B cell (primary cell): ENCODE data around the gene ATP8A1. TPM values are rescaled to one million over a fixed set of nuclear protein-coding genes. Genes with fewer than 3 reads are reported as not detected.

Experiments used
- ATAC-seq: fragments of 200-7000 bp; cut with Tn5 transposase; one replicate; pipeline ENCODE4 v1.10.0; 2021; ENCODE audit warnings: low read depth, mild to moderate bottlenecking, moderate number of reproducible peaks, moderate library complexity
- CTCF ChIA-PET: fragments of 350-600 bp; sonication (Branson Sonifier 250); formaldehyde crosslinking; loops from one replicate; lab custom pipeline; 2021; ENCODE audit warnings: antibody characterized with exemption, inconsistent platforms; lab: Charles Lee
- POLR2A ChIA-PET: fragments of 350-600 bp; sonication (Branson Sonifier 250); formaldehyde crosslinking; loops from one replicate; lab custom pipeline; 2021; ENCODE audit warnings: antibody characterized with exemption; lab: Charles Lee
- DNase-seq: peaks from one replicate; pipeline ENCODE4 v3.0.0; 2013
- H2AFZ ChIP-seq: 2 replicates; pipeline ENCODE4 v1.6.1; 2012; ENCODE audit warnings: mild to moderate bottlenecking, low read depth, low read length; ENCODE audit not compliant: insufficient read depth, poor library complexity, severe bottlenecking
- H3K27ac ChIP-seq, 2 donors: 1 replicate in 1 of 2; 2 replicates in 1 of 2; pipeline ENCODE4 v1.5.1; 2012 to 2013; ENCODE audit warnings: low read length in 2 of 2, mild to moderate bottlenecking in 2 of 2, moderate library complexity in 1 of 2
- H3K27me3 ChIP-seq, 4 experiments: fragments of 200-600 bp in 1 of 4; sonication (generic) in 1 of 4; replicated peaks in 1 of 4; 1 replicate in 2 of 4; 2 replicates in 2 of 4; pipeline versions ENCODE4 v1.6.1 to v1.7.0; 2013 to 2016; ENCODE audit warnings: low read length in 3 of 4, mild to moderate bottlenecking in 2 of 4, mixed read lengths in 1 of 4, moderate library complexity in 1 of 4; ENCODE audit not compliant: insufficient read depth in 4 of 4, control insufficient read depth in 3 of 4; ENCODE audit errors: control extremely low read depth in 1 of 4
- H3K36me3 ChIP-seq, 2 experiments: replicated peaks in 1 of 2; 1 replicate in 1 of 2; 2 replicates in 1 of 2; pipeline versions ENCODE4 v1.6.1 to v1.7.1; 2013; ENCODE audit warnings: low read length in 1 of 2; ENCODE audit not compliant: insufficient read depth in 2 of 2, control insufficient read depth in 1 of 2; ENCODE audit errors: control extremely low read depth in 1 of 2, extremely low read depth in 1 of 2
- H3K4me1 ChIP-seq, 2 donors: fragments of 200-600 bp in 1 of 2; sonication (generic) in 1 of 2; 1 replicate in 1 of 2; 2 replicates in 1 of 2; pipeline versions ENCODE4 v1.5.1 to v1.6.1; 2013 to 2017; ENCODE audit warnings: low read length in 2 of 2; ENCODE audit not compliant: control insufficient read depth in 2 of 2, insufficient read depth in 2 of 2
- H3K4me2 ChIP-seq: replicated peaks from 2 replicates; pipeline ENCODE3; 2012; ENCODE audit warnings: mild to moderate bottlenecking, low read depth, low read length; ENCODE audit not compliant: poor library complexity, severe bottlenecking
- H3K4me3 ChIP-seq, 5 experiments: fragments of 200-600 bp in 1 of 5; sonication (generic) in 1 of 5; 1 replicate in 3 of 5; 2 replicates in 2 of 5; pipeline versions ENCODE4 v1.5.1 to v1.7.0; 2011 to 2016; ENCODE audit warnings: low read length in 4 of 5, mild to moderate bottlenecking in 4 of 5, low read depth in 2 of 5, control low read depth in 1 of 5, moderate library complexity in 1 of 5; ENCODE audit not compliant: insufficient read depth in 1 of 5; ENCODE audit errors: control extremely low read depth in 1 of 5, extremely low read depth in 1 of 5
- H3K79me2 ChIP-seq: fragments of 200-600 bp; sonication (generic); one replicate; pipeline ENCODE4 v1.6.0; 2016; ENCODE audit warnings: low read length; ENCODE audit not compliant: control insufficient read depth, insufficient read depth
- H3K9ac ChIP-seq: fragments of 200-600 bp; sonication (generic); 2 replicates; pipeline ENCODE4 v1.6.1; 2017; ENCODE audit warnings: mild to moderate bottlenecking, low read length, moderate library complexity
- H3K9me3 ChIP-seq, 3 donors: one replicate each; pipeline versions ENCODE4 v1.6.1 to v1.7.1; 2013; ENCODE audit warnings: low read length in 2 of 3; ENCODE audit not compliant: control insufficient read depth in 2 of 3, insufficient read depth in 1 of 3; ENCODE audit errors: control extremely low read depth in 1 of 3
- H4K20me1 ChIP-seq: 2 replicates; pipeline ENCODE4 v1.6.0; 2012; ENCODE audit warnings: mild to moderate bottlenecking, low read length; ENCODE audit not compliant: insufficient read depth, control insufficient read depth, poor library complexity, severe bottlenecking
- H3K27ac Mint-ChIP-seq: one replicate; pipeline ENCODE4 v1.8.0; 2021; ENCODE audit warnings: mixed read lengths
- H3K27me3 Mint-ChIP-seq: one replicate; pipeline ENCODE4 v1.8.0; 2021; ENCODE audit warnings: mixed read lengths
- H3K4me1 Mint-ChIP-seq: one replicate; pipeline ENCODE4 v1.8.0; 2021; ENCODE audit warnings: mixed read lengths
- H3K4me3 Mint-ChIP-seq: one replicate; pipeline ENCODE4 v1.8.0; 2021; ENCODE audit warnings: mixed read lengths
- H3K9me3 Mint-ChIP-seq: one replicate; pipeline ENCODE4 v1.8.0; 2022; ENCODE audit warnings: mixed read lengths; ENCODE audit not compliant: insufficient read depth
- CTCF ChIP-seq: fragments of 200-600 bp; IDR thresholded peaks from one replicate; pipeline ENCODE4 v1.8.0; 2022; ENCODE audit warnings: antibody characterized with exemption, mild to moderate bottlenecking
- EZH2 ChIP-seq: IDR thresholded peaks from 2 replicates; pipeline ENCODE4 v1.6.1; 2012; ENCODE audit warnings: borderline replicate concordance, low read depth, mild to moderate bottlenecking, moderate library complexity, low read length; ENCODE audit not compliant: insufficient read depth, poor library complexity, severe bottlenecking
- WGBS: methylation state at CpG from one replicate; pipeline ENCODE4 v1.1.5; 2013; ENCODE audit warnings: missing lambda C conversion rate; ENCODE audit not compliant: insufficient coverage; 5-methylcytosine and 5-hydroxymethylcytosine counted together
- intact Hi-C: fragments of 100-400 bp; cut with micrococcal nuclease; formaldehyde crosslinking; loops from one replicate; pipeline ENCODE4 v1.10.0; 2022
- polyA plus RNA-seq: library from polyadenylated mRNA; depleted of rRNA; stranded (reverse); fragments of >200 nt; gene quantifications from 2 replicates; pipeline ENCODE4 v1.2.3, GENCODE V29; 2012
- total RNA-seq, 2 donors: library from RNA; stranded (reverse); fragments of 120-200 nt in 1 of 2; gene quantifications; 1 replicate in 1 of 2; 2 replicates in 1 of 2; pipeline versions ENCODE4 v1.2.3 to v1.2.4, GENCODE V29; 2013 to 2022

The ATP8A1 gene
- total and polyA plus RNA-seq, 2 donors (not counting 1 experiment from before 2014, with no cell fraction given): 28.7 to 51.8 TPM

GRCh38 chr4:42549896-42550295, 107.0 kb downstream of the ATP8A1 start:
- ChIA-PET POLR2A (no interaction called here), CTCF (interaction anchor here (1.1 kb wide), 1 partner anchor 19 kb away, joined by 3 read pairs; no protein-coding TSS in a partner anchor)
- H3K27ac Mint-ChIP-seq: no peak overlapping the region
- Histone ChIP-seq H3K4me1 (no peaks in the 10 kb centered on the region), H3K4me2 (no peak overlapping the region), H3K79me2 (no peaks in the 10 kb centered on the region), H3K4me3 (no peak overlapping the region), H3K27ac (no peak overlapping the region), H3K27me3 (no peaks in the 10 kb centered on the region), H3K9me3 (no peaks in the 10 kb centered on the region), H2AFZ (no peak overlapping the region), H3K9ac (no peak overlapping the region), H3K36me3 (peaks cover 13 to 58% of the 10 kb centered on the region in 2 experiments), H4K20me1 (no peaks in the 10 kb centered on the region)
- TF ChIP-seq CTCF (no peak), EZH2 (no peak)
- DNase-seq: no peak
- H3K27me3 Mint-ChIP-seq: no peaks in the 10 kb centered on the region
- no peaks in the 10 kb centered on the region for H3K9me3 Mint-ChIP-seq
- no peak overlapping the region for H3K4me3 Mint-ChIP-seq
- H3K4me1 Mint-ChIP-seq: no peaks in the 10 kb centered on the region
- no peak for ATAC-seq
- WGBS: no CpG with 5 or more reads among the region's 1 CpG
- intact Hi-C loops: no loop called here

GRCh38 chr4:42547805-42548204, 109.1 kb downstream of the ATP8A1 start:
- Mint-ChIP-seq H3K9me3 (no peaks in the 10 kb centered on the region), H3K27ac (no peak overlapping the region), H3K4me3 (no peak overlapping the region), H3K27me3 (no peaks in the 10 kb centered on the region), H3K4me1 (no peaks in the 10 kb centered on the region)
- Histone ChIP-seq H3K4me1 (no peaks in the 10 kb centered on the region), H3K9ac (no peak overlapping the region), H3K4me2 (no peak overlapping the region), H3K9me3 (peaks cover 0 to 2% (median 0%) of the 10 kb centered on the region in 3 donors), H3K27me3 (no peaks in the 10 kb centered on the region), H2AFZ (no peak overlapping the region), H3K36me3 (peaks cover 17 to 50% of the 10 kb centered on the region in 2 experiments), H3K79me2 (no peaks in the 10 kb centered on the region), H4K20me1 (no peaks in the 10 kb centered on the region), H3K27ac (no peak overlapping the region), H3K4me3 (no peak overlapping the region)
- intact Hi-C loops: no loop called here
- TF ChIP-seq EZH2 (no peak), CTCF (no peak)
- ChIA-PET CTCF (no interaction called here), POLR2A (no interaction called here)
- ATAC-seq (no peak), DNase-seq (no peak)
- 89% methylated on average over 1 of the region's 3 CpGs for WGBS
